NCI-H446 treated with DMSO at 0.1 percent for 48 hours (cell line): ENCODE results near the gene ABR.
A peak's percentile ranks its signal among the peaks of the same experiment; 100 is the strongest.
"Not testable (repeated sequence)": the region's sequence is repeated elsewhere in the genome, so short reads cannot be mapped to it uniquely, and the experiment has no call there.

ENCODE experiments used
- DNase-seq: peaks from one replicate; lab custom pipeline; 2025; lab: John Stamatoyannopoulos, UW

ABR gene

DNA sequence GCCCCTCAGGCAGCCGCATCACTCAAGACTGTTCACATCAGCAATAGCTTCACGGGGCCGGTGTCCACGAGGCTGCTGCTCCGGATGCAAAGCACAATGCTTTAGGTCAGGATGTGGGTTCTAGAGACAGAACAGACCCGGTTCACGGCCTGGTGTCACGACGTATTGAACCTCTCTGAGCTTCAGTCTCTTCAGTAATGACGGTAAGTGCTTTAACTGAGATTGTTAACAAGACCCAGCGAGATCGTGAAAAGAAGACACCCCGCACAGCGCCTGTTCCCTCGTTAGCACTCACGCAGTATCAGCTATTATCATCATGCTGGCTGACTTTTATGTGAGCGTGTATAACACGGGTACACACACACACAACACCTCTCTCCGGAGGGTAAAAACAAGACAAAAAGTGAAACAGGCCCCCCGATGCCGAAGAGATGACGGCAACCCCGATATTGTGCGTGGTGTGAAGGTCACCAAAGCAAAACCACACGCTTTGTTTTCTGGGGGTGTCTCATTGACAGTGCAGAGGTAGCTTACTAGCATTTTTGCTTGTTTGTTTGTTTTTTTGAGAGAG lies 21.4 kb upstream of the ABR start:
- no peak for DNase-seq

DNA sequence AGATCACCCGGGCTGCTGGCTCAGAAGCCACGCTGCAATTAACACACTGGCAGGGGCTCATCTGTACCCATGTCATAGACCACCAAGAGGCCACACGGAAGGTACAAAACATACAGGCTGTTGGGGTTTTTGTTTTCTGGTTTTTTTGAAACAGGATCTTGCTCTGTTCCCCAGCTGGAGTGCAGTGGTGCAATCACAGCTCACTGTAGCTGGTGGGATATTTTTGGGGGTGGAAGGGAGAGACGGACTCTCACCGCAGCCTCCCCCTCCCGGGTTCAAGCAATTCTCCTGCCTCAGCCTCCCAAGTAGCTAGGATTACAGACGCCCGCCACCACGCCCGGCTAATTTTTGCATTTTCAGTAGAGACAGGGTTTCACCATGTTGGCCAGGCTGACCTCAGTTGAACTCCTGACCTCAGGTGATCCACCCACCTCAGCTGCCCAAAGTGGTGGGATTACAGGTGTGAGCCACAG lies 19.5 kb upstream of the ABR start:
- DNase-seq: not testable (repeated sequence)

DNA sequence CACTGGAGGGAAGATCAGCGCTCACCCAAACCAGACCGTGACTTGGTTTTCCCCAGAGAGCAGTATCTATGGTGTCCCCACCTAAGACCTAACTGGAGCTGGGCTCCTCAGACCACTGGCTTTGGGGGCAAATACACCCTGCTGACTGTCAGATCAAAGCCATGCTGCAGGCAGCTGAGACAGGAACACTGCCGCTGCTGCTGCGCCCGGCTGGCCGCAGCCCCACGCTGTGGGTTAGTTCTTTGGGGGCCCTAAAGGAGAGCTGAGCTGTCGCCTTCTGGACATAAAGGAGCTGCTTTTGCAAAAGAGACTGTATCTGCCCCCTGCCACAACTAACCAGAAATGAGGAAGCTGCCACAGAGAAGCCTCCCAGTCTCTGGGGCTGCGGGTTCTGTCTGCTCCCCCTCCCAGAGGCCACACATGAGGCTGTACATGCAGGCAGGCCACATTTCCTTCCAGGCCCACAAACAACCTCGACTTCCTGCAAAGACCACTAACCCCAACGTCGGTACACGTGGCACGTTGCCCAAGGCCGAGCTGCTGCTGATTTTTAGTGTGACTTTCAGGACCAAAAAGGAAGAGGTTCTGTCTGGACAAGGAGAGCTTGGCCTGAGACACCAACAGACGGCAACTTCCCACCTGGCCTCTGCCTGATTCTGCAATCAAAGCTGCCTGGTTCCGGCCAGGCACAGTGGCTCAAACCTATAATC lies 18.2 kb upstream of the ABR start:
- no peak for DNase-seq

DNA sequence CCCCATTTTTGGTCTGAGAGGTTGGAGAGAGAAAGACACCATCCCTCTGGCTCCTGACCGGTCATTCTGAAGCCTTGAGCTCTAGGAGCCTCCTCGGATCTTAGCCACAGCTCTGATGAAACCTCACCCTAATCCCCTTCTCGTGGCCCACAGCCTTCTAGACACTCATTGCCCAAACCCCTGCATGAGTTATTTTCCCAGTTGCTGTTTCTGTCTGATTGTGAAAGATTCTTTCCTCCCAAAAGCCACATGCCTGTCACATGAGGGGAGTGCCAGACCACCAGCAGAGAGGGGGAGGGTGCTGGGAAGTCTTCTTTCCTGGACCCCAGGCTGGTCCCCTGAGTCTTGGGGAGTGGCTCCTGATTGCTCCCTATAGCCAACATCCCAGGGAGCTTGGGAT lies 17.6 kb upstream of the ABR start:
- no peak for DNase-seq

DNA sequence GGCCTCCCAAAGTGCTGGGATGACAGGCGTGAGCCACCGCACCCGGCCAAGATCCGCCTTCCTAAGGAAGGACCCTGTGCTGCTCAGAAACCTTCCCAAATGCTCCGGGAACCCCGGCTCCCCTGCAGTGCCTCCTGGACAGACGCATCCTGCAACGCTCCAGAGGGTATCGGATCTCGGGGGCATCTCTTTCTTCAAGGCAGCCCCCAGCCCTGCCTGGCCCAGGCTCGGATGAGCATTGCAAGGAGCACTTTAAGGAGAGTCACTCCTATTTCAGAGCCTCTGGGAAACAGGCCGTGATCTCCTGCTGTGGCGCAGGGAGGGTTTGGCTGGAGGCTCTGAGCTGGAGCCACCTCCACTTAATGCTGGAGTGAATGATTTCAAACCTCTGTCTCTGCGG lies 17.2 kb upstream of the ABR start:
- no peak for DNase-seq

DNA sequence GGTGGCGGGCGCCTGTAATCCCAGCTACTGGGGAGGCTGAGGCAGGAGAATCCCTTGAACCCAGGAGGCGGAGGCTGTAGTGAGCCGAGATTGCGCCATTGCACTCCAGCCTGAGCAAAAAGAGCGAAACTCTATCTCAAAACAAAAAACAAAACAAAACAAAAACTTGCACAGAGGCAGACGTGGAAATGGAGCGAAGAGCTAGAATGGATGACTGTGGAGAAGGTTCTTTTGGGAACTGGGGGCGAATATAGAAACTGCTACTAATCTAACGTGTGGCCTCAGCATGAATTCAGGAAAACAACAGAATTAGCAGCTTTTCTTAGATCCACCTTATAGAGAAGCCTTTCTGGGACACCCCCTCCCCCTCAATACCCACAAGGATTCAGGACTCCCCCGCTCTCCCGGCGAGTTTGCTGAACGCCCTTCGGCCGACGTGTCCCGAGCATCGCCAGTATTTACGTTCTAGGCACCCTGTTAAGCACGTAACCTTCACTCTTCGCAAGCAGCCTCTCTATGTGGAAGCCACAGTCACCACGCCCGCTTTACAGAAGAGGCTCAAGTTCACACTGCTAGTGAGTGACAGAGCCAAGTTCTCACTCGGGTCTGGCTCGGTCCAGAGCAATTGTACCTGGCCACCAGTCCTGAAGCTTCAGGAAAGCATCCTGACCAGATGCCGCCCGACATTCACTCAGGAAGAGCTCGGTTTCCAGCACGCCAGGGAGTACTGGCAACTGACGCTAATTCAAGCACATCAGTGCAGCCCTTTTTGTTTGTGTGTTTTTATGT lies 13.3 kb upstream of the ABR start:
- DNase-seq: no peak

DNA sequence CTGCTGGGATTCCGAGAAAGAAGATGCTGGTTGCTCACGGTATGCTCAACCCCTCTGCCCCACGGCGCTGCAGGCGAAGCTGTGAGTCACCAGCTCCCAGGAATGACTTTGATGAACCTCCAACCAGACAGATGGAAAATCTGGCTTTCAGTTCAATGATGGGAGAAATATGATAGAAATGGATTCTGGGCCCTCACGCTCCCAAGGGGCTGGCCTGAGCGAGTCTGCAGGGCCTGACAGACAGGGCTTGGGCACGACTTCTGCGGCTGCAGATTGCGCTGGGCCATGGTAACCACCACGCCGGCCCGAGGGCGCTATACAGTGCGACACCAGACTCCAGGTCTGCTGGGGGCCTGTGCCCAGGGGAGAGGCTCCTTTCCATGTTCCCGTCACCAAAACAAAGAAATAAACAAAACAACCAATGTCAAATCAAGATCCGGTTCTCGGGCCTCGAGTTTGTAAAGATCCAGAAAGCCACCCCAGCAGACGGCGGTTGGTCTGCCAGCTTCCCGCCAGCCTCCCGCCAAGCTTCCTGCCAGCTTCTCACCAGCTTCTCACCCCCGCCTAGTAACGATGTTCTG lies 11.1 kb upstream of the ABR start:
- peak; percentile 48 for DNase-seq

DNA sequence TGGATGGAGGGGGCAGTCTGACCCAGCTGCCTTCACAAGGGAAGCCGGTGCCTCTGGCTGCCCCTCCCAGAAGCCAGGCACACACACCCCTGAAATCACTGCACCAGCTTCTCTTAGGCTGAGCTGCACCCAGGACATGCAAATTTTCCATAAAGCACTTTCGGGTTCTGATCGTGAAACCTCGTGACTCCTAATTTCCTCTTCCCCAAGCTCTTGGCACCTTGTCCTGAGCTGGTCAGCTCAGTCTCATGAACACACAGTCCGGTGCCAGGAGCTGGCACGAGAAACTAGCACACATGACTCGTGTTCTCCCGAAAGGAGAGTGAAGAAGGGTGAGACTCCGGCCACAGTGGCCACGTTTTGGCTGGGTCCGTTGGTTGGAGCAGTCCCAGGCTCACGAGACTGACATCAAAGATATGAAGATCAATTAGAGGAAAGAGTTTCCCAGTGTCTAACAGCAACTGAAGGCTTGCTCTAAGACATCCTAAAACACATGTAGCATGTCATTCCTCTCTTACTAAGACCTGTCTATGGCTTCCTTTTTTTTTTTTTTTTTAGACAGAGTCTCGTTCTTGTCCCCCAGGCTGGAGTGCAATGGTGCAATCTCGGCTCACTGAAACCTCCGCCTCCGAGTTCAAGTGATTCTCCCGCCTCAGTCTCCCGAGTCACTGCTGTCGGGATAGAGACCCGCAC lies 9.2 kb upstream of the ABR start:
- DNase-seq: no peak

DNA sequence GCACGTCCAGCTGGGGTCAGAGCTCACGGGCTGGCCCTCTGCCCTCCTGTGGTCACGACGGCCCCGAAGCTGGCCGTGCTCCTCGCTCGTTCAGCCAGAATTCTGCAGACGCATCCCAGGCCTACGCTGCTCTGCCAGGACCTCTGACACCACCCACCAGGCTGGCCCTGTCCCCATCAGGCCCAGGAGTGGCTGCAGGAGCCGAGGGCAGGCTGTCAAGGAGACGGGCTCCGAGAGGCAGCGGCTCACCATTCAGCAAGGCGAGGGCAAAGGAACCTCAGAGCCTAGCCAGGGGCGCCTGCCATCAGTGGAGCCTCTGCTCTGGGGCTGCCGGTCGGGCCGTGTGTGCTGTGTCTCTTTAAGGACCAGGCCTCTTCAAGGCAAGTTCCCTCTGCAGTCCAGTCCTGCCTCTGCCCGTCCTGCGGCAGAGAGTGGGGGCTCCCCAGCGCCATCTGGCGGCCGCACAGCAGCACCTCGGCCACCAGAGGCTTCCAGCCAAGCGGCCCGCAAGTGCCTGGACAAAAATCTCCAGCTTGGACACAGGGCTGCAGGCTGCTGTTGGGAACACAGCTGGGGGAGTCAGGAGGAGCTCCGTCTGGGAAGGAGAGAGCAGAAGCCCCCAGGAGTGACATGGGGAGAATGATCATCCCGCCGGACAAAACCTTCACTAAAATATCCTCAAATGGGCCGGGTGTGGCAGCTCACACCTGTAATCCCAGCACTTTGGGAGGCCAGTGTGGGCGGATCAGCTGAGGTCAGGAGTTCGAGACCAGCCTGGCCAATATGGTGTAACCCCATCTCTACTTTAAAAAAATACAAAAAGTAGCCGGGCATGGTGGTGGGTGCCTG lies 7.4 kb upstream of the ABR start:
- peak; percentile 39 for DNase-seq

DNA sequence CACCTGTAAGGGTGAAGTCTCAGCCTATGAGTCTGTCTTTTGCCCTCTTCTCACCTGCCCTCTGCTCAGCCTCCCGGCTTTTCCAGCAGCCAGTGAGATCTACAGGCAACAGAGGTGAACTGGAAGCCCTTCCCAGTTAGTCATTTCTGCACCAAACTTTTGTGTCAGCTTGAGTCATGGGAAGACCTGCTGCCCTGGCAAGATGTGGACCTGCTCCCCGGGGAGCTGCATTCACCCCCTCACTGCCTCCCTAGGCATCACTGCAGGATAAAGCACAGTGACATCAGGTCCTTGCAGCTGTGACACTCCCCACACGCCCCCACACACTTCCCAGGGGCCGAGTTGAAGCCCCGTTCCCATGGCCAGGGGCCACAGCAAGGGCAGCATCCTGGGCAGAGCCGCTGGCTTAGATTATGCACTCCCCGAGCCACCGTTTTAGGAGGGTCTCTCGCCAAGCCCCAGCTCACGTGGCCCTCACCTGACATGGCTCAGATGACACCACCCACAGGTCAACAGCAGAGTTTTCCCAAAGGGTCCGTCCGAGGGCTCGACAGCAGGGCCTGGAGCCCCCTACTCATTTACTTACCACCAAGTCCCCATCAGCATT lies 6.5 kb upstream of the ABR start:
- DNase-seq: no peak

DNA sequence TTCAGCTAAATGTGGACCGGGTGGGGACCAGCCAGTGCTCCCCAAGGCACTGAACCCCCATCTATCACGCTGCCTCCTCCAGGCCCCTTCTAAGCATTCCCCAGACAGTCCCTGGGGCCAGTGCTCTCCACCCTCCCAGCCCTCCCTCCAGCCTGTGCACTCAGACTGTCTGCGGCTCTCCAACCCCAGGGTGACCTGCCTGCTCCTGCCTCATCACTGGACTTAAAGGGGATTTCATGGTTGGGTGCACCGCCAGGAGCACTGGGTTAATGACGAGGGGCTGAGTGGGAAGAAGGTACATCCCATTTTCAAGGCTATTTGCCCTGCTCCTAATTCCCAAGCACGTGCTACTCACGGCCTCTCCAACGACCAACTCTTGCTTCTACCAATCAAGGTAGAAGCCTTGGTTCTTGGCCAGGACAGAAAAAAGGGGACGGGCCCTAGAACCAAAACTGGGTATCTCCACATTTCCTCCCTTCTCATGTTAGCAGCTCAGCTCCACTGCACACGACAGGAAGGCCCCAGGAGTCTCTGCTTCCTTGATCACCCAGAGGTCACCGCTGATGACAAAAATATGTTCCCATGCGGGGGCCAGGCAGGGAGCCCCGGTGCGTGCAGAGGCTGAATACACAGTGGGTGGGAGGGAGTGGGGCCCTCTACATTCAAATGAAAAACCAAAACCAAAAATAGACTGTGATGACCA lies 3.5 kb upstream of the ABR start:
- DNase-seq: no peak

DNA sequence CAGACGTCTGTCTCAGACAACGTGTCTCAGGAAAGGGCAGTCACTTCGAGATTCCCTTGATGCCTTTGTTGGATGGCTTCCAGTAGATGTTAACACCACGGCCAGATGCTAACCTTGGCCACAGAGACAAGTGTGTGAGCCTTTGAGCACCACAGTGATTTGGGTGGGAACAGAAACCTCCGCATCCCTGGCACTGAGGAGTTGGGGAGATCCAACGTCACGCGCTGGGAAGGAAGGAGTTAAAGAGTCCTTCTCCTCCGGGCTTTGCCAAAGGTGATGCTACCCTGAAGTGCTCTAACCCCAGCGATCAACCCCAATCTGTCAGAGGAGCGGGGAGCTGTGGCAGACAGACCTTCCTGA lies 3.0 kb upstream of the ABR start:
- no peak for DNase-seq

DNA sequence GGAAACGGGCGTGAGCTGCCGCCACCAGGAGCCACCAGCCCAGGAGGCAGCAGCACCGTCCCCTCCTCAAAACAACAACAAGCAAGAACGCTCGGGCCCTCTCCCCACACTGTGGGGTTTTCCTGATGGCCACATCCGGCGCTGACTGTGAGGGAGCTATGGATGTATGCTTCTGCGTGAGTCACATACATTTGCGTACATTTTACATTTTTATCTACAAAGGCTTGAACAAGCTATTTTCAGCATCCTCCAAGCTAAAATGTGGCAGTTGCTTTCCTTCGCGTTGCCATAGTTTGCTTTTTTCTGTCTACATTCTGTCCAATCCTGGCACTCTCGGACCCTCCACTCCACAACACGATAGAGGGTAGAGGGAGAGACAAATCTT lies 2.0 kb upstream of the ABR start:
- DNase-seq: no peak

DNA sequence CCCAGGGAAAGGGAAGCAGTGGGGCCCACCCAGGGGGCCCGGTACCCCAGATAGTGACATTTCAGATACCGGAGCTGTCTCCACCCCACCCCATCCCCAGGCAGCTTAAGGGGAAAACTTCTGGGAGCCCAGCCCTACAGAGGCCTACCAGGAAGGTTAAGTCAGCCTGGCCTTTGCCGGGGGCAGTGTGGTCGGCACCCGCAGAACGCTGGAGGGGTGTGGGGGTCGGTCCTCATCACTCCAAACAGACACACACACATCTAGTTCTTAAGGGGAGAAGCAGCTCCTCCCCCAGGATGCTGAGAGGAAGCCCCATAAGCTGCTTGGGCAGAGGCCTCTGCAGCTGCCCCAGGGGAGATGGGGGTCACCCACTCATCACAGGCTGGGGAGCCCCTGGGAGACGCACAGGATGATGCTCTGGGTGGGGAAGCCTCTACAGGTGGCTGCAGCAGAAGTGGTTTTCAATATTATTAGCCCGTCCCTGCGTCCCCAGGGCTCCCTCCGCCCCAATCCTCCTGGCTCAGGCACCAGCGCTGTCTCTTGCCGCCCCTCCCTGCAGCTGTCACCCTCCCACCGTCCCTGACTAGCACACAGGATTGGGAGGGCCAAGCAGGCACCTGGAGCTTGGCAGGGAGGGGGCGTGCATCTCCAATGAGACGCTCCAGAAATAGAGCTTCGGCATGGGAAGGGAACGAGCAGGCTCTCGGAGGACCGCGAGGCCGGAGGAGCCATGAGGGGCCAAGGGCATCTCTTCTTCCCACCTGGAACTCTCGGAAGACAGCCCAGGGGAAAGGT lies 1.4 kb upstream of the ABR start:
- DNase-seq: no peak

DNA sequence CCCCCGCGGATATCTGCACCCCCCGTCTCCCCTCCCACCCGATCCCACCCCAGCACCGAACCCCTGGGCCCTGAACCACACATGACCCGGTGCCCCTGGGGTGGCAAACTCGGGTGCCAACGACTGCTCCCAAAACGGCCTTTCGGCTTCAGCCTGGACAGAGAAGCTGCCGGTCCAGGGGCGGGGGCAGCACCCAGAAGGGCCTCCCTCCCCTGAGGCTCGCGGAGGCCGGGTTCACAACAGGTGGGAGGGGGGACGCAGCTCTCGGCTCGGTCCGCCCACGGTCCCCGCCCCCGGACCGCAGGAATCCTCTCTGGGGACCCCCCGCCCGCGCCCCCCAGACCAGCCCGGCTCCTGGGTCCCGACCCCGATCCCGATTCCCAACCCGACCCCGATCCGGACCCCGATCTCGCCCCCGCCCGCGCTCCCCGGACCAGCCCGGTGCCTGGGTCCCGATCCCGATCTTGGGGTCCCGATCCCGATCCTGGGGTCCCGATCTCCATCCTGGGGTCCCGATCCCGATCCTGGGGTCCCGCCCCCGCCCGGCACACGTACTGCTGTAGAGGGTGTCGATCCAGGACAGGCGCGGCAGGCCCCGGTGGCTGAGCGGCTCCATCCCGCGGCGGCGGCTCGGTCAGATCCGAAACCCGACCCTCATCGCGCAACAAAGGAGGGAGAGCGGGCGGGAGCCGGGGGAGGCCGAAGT lies 516 bp downstream of the ABR start:
- no peak for DNase-seq

DNA sequence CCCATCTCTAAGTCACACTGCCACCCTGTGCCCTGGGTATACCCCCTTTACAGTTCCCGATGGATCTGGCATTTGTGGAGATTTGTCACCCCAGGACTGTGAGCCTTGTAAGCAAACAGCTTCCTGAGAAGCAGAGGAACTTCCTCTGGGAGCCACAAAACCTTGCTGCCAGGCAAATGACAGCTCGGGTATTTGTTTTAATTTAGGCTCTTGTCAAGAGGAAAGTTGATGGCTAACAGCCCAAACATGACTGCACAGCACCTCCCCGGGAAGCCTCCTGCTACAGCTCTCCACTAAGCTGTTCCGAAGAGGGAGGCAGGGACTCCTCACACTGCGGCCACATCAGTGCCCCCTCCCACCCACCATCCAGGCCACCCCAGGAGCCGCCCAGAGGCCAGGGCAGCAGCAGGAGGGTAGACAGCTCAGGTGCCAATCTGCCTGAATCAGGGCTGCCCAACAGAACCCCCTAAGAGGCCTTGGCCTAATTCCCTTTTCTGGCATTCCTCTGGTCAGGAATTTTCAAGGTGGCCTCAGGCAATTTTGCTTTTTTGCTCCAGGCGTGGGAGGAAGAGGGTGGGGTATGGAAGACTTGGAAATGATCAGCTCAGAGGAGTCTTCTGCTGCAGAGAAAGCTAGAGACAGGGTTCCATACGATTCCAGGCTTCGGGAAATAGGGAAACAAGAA lies 2.6 kb downstream of the ABR start:
- DNase-seq: peak; percentile 11

DNA sequence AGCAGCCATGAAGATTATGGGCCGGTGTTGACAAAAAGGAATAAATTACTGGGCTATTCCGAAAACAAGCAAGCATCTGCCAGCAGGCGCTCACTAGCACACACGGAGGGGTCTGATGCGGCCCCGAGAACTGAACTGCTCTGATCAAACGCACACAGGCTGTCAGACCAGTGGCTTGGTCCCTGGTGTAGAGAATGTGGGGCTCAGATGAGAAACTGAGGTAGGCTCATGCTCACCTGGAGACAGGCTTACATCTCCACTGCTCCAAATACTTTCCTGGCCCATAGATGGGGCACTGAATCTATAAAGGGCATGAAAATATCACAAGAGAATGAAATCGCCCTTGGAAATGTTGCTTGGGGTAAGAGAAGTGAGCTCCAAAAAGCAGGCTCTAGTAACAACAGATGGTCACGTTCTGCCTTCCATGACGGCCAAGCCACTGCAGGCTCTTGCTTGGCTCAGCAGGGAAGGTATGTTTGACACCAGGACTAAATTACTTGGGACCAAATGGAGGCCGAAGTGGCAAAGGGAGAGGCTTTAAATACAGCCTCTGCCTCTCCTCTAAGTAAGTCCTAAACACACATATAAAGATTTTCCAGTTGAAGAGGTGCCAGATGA lies 5.4 kb downstream of the ABR start:
- no peak for DNase-seq
